Cardiac muscle cell (in vitro differentiated cells and primary cell): ENCODE measurements around the gene CCDC74A. TPM values are rescaled to one million over a fixed set of nuclear protein-coding genes. Genes with fewer than 3 reads are reported as not detected.
"Not testable (repeated sequence)": the region's sequence is repeated elsewhere in the genome, so short reads cannot be mapped to it uniquely, and the experiment has no call there.

ENCODE experiments used
- DNase-seq, 2 donors: peaks; one replicate each; pipeline versions ENCODE4 v3.0.0 to v3.0.0-alpha.2; 2010 to 2017; ENCODE audit warnings: low read depth in 1 of 2, low spot score in 1 of 2
- H3K27ac ChIP-seq: fragments of 200-600 bp; sonication (generic); 2 replicates; pipeline ENCODE4 v1.5.1; 2016
- H3K27me3 ChIP-seq: fragments of 200-600 bp; sonication (generic); 2 replicates; pipeline ENCODE4 v1.6.0; 2016; ENCODE audit warnings: control low read depth
- H3K36me3 ChIP-seq: fragments of 200-600 bp; sonication (generic); 2 replicates; pipeline ENCODE4 v1.5.1; 2016; ENCODE audit warnings: control low read depth
- H3K4me1 ChIP-seq: fragments of 200-600 bp; sonication (generic); 2 replicates; pipeline ENCODE4 v1.8.1; 2017; ENCODE audit warnings: low read depth, mild to moderate bottlenecking, mixed run types
- H3K4me3 ChIP-seq: fragments of 200-600 bp; sonication (generic); 2 replicates; pipeline ENCODE4 v1.5.1; 2016; ENCODE audit warnings: mild to moderate bottlenecking
- H3K9me3 ChIP-seq: fragments of 200-600 bp; sonication (generic); 2 replicates; pipeline ENCODE4 v1.5.1; 2017; ENCODE audit warnings: low read depth, mild to moderate bottlenecking, control low read depth
- polyA plus RNA-seq: library from polyadenylated mRNA; unstranded; fragments of >200 nt; fragmentation: Nextera tagmentation; extraction: Ambion mirVana; gene quantifications from 2 replicates; pipeline ENCODE4 v1.2.1, GENCODE V29; 2016
- total RNA-seq: library from RNA; depleted of rRNA; stranded (reverse); fragments of >200 nt; gene quantifications from 2 replicates; pipeline ENCODE4 v1.2.3, GENCODE V29; 2016
- TF ChIP-seq, protein P1 (sequence below): IDR thresholded peaks from 2 replicates; pipeline ENCODE4 v1.5.1; 2012; ENCODE audit warnings: low read depth, mild to moderate bottlenecking, low read length

CCDC74A gene
- total and polyA plus RNA-seq, 2 experiments from 2014 or later: 10.4 to 20.6 TPM

DNA sequence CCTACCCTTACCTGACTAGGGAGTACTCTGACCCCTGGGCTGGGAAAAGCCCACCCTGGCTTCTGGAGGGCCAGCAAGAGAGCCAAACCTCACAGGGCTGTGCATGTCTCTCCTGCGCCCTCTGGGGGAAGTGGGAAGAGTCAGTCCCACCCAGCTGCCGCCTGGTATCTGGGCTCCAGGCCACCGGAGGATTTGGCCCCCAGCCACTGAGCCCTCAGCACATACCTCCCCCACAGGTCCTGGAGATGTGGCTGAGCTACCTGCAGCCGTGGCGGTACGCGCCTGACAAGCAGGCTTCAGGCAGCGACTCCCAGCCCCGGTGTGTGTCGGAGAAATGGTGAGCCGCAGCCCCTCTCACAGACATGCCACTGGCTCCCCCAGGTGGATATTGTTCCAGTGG is 11.1 kb upstream of the CCDC74A start:
- H3K27ac ChIP-seq, H3K4me1 ChIP-seq, H3K27me3 ChIP-seq, H3K36me3 ChIP-seq, H3K4me3 ChIP-seq, H3K9me3 ChIP-seq: not testable (repeated sequence)
- DNase-seq: peak; percentile 6 to 29
- TF ChIP-seq, protein P1, sequence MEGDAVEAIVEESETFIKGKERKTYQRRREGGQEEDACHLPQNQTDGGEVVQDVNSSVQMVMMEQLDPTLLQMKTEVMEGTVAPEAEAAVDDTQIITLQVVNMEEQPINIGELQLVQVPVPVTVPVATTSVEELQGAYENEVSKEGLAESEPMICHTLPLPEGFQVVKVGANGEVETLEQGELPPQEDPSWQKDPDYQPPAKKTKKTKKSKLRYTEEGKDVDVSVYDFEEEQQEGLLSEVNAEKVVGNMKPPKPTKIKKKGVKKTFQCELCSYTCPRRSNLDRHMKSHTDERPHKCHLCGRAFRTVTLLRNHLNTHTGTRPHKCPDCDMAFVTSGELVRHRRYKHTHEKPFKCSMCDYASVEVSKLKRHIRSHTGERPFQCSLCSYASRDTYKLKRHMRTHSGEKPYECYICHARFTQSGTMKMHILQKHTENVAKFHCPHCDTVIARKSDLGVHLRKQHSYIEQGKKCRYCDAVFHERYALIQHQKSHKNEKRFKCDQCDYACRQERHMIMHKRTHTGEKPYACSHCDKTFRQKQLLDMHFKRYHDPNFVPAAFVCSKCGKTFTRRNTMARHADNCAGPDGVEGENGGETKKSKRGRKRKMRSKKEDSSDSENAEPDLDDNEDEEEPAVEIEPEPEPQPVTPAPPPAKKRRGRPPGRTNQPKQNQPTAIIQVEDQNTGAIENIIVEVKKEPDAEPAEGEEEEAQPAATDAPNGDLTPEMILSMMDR: peak; percentile 39

- no peak for DNase-seq
- no peak overlapping the region for H3K27ac ChIP-seq
- H3K4me1 ChIP-seq: no peaks in the 10 kb centered on the region
- no peaks in the 10 kb centered on the region for H3K36me3 ChIP-seq
- no peak overlapping the region for H3K4me3 ChIP-seq
- TF ChIP-seq, protein P1: no peak
- H3K27me3 ChIP-seq: no peaks in the 10 kb centered on the region
- no peaks in the 10 kb centered on the region for H3K9me3 ChIP-seq
These were observed 10.4 kb upstream of the CCDC74A start for GRCh38 chr2:131517106-131517831.

DNA sequence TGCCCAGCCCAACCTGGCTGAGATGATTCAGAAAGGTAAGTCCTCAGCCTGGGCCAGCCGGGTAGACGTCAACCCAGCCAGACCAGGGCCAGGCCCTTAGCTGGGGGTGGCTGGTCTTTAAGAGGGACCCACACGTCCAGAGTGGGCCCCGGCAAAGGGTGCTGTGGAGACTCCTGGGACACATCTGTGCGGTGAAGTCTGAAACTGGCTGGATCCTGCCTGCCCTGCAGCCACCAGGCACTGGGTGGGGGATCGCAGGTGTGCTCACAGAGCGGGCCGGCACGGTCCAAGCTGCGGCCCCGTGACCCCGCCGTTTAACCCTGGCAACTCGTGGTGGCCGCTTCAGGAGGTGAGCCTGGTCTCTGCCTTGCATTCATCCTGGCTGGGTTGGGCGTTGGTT is 9.8 kb upstream of the CCDC74A start:
- not testable (repeated sequence) for H3K36me3 ChIP-seq, H3K27ac ChIP-seq, DNase-seq, H3K9me3 ChIP-seq, H3K4me1 ChIP-seq, H3K4me3 ChIP-seq, H3K27me3 ChIP-seq

DNA sequence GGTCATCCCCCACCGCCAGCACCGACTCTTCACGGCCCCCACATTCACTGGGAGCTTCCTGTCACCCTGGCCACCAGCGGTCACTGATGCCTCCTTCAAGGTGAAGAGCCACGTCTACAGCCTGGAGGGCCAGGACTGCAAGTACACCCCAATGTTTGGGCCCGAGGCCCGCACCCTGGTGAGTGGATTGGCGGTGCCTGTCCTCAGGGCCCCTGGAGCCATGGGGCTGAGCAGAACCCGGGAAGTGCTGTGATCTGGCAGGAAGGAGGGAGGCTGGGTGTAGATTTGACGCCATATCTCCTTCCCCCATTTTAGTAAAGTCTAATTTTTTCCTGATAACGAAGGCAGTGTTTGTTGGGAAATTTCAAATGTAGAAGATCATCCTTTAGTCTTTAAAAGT is 9.2 kb upstream of the CCDC74A start:
- H3K27me3 ChIP-seq, H3K27ac ChIP-seq, H3K4me3 ChIP-seq, H3K36me3 ChIP-seq, H3K9me3 ChIP-seq, DNase-seq, H3K4me1 ChIP-seq: not testable (repeated sequence)

- no peaks in the 10 kb centered on the region for H3K4me1 ChIP-seq
These were observed 8.2 kb upstream of the CCDC74A start for GRCh38 chr2:131519466-131519865.

DNA sequence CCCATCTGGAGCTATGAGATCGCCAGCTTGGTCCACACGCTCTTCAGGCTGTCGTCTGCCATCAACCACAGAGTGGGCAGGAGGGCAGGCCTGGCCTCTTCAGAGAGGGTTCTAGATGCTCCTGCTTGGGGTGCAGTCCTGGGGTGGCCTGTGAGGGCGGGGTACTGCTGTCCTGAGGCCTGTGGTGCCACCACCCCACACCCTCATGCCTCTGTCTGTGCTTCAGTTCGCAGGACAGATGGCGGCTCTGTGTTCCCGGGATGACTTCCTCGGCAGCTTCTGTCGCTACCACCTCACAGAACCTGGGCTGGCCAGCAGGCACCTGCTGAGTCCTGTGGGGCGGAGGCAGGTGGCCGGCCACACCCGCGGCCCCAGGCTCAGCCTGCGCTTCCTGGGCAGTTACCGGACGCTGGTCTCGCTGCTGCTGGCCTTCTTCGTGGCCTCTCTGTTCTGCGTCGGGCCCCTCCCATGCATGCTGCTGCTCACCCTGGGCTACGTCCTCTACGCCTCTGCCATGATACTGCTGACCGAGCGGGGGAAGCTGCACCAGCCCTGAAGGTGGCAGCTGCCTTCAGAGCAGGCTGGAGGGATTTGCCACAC is 7.7 kb upstream of the CCDC74A start:
- not testable (repeated sequence) for H3K9me3 ChIP-seq, H3K27me3 ChIP-seq, DNase-seq, H3K36me3 ChIP-seq, H3K27ac ChIP-seq, H3K4me1 ChIP-seq, H3K4me3 ChIP-seq

More at GRCh38 chr2:131519466-131519865, 8.2 kb upstream of the CCDC74A start:
- TF ChIP-seq, protein P1: no peak
- Histone ChIP-seq H3K27me3 (no peaks in the 10 kb centered on the region), H3K4me3 (no peak overlapping the region), H3K27ac (no peak overlapping the region), H3K36me3 (no peaks in the 10 kb centered on the region), H3K9me3 (no peaks in the 10 kb centered on the region)
- no peak for DNase-seq

DNA sequence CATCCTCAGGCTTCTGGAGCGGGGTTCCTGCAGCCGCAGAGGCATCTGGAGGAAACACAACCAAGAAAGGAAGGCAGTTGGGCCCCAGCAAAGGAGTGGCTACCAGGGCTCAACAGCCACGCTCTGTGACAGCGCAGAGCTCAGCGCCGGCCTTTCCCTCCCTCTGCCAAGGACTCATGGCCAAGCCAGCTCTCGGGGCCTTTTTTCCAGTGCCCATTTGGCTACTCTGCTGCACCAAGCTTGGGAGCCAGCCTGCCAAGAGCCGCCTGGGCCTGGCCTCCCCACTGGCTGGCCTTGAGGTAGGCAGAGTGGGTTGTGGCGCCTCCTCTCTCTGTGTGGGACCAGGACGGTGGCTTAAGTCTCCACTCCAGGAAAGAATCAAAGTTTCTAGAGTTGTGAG is 7.2 kb upstream of the CCDC74A start:
- no peaks in the 10 kb centered on the region for H3K9me3 ChIP-seq
- H3K27me3 ChIP-seq: no peaks in the 10 kb centered on the region
- H3K4me3 ChIP-seq: no peak overlapping the region
- H3K27ac ChIP-seq: no peak overlapping the region
- no peaks in the 10 kb centered on the region for H3K36me3 ChIP-seq
- TF ChIP-seq, protein P1: no peak
- no peaks in the 10 kb centered on the region for H3K4me1 ChIP-seq
- DNase-seq: no peak

- not testable (repeated sequence) for H3K4me3 ChIP-seq, H3K9me3 ChIP-seq, H3K4me1 ChIP-seq, H3K27ac ChIP-seq, DNase-seq, H3K27me3 ChIP-seq, H3K36me3 ChIP-seq
These were observed 6.2 kb upstream of the CCDC74A start for GRCh38 chr2:131521524-131521923.
